HG03039 (cell line): ENCODE data around the gene FKBP11.
A peak's percentile ranks its signal among the peaks of the same experiment; 100 is the strongest.

ENCODE experiments used
- ATAC-seq: cut with Tn5 transposase; IDR thresholded peaks from one replicate; pipeline ENCODE4 v1.9.1; 2021; ENCODE audit warnings: mild to moderate bottlenecking, moderate library complexity; ENCODE audit not compliant: unreplicated experiment

Gene FKBP11

DNA sequence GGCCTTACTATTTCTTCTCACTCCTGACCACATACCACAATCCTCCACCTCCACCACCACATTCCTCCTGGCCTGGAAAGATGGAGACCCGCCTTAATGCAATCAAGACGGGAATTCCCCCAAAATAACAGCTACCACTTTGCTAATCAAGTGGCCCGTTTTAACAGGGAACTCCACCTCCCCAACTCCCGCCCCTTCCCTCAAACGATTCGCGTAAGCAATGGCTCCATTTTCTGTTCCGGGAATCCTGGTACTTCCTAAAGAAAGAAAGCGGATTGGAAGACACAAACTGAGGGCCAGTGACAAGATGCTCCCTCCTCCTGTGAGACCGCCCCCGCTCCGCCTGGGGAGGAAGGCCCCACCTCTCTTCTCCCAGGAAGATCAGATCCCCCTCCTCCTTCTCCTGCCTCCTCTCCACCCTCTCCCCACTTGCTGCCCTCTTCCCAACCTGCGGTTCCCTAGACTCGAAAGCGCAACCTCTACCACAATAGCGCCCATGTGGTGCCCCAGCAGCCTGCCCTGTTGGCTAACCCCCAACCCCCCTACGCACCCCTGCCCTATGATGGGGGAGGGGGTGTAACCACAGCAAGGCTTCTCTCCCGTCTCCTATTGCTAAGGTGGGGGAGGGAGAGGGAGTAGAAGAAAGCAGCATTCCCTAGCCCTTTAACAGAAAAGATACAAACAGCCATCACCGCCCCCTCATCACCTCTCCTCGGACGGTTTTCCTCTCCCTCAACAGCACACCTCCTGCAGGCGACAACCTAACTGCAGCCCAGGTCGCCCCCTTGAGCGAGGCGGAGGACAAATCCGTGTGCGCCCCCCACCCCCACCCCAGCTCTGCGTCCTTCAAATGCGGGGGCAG, 31.2 kb upstream of the FKBP11 start:
- peak; percentile 10 for ATAC-seq

- ATAC-seq = no peak
Measured at GRCh38 chr12:48954841-48955501, 29.7 kb upstream of the FKBP11 start.

- no peak for ATAC-seq
Measured at GRCh38 chr12:48954061-48954460, 28.8 kb upstream of the FKBP11 start.

GRCh38 chr12:48952691-48953090, 27.4 kb upstream of the FKBP11 start:
- ATAC-seq = no peak

DNA sequence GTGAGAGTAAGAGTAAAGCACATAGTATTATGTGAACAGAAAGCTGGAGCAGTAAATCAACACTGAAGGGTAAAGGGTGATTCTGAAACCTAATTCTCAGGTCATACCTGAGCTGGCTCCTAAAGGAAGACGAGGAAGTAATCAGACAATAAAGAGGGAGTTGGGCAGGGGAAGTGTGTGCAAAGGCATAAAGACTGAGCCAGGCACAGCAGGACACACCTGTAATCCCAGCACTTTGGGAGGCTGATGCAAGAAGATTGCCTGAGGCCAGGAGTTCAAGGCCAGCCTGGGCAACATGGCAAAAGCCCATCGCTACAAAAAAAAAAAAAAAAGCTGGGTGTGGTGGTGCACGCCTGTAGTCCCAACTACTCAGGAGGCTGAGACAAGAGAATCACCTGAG, 22.4 kb upstream of the FKBP11 start:
- no peak for ATAC-seq

- ATAC-seq = no peak
Measured at GRCh38 chr12:48946943-48947342, 21.7 kb upstream of the FKBP11 start.

DNA sequence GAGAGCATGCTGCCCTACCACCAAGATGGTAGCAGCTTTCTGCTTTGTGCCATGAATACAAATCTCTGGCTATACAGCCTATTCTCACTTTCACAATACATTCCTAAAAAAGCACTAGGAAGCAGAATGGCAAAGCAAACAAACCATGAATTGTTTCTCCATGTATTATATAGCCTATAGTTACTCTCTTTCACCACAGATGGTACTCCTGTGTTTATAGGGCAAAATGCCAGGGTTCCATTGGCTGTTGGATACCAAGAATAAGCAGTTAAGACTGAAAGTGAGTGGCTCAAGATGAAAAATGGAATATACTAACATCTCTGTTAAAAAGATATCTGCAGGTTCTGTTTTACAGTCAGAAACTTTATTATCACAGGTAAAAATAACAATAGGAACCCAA, 20.9 kb upstream of the FKBP11 start:
- no peak for ATAC-seq

GRCh38 chr12:48943221-48943620, 17.9 kb upstream of the FKBP11 start:
- no peak for ATAC-seq

DNA sequence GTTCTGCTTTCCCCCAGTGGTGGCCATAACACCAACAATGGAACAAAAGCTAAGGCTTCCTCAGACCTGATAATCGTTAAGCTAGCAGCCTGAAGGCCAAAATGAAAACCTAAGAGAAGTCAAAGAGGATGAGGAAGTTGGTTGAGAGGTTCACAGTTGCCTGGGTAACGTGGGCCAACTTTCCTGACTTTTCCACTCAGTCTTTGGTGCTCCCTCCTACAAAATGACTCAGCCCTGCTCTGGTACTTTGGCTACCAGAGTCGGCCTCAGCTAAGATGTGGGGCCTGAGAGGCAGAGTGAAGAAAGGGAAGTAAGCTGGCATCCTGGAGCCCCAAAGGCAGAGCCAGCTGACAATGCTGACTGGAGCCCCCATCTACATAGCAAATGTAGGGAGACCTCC, 14.9 kb upstream of the FKBP11 start:
- ATAC-seq = no peak

DNA sequence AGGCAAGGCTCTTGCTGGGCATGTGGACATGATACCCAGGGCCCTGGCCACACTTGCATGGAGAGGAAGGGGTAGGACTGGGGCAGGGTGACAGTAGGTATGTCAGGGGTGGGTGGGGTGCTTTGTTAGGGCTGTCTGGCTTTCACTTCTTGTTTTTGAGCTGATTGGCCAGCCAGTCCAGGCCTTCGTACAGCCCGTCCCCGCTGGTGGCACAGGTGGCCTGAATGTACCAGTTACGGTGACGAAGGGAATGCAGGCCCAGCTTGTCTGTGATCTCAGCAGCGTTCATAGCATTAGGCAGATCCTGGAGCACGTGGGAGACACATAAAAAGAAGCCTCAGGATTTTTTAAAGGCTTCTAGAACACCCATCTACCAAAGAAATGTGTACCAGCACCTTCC, 13.5 kb upstream of the FKBP11 start:
- no peak for ATAC-seq

DNA sequence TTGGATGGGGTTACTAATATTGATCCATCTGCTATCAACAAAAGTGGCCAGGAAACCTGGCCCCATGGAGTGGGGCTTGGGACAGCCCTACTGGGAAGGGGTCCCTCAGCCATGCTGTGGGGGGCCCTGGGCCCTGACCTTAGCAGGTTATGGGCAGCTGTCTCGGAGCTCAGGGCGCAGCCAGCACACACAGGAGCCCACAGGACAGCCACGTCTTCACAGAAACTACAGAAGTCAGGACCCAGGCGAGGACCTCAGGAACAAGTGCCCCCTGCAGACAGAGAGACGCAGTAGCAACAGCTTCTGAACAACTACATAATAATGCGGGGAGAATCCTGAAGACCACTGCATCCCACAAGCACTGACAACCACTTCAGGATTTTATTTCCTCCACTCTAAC, 11.9 kb upstream of the FKBP11 start:
- ATAC-seq = no peak

- ATAC-seq = no peak
Measured at GRCh38 chr12:48936379-48936979, 11.2 kb upstream of the FKBP11 start.

DNA sequence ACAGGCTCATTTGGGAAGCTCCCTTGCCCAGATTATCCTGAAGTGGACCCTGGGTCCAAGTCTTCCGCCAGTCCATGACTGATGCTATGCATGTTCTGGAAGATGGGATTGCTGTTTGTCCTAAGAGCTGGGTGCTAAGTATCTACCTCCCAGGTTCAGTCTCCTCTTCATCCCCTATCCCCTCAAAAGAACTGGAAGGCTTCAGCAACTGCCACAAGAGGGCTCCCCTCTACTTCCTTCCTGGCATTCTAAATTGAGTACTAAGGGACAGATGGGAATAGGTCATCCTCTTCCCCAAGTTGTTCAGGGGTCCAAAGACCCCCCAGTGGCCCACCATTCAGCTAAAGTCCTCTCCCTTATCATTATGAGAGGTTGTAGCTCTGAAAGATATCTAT, 9.0 kb upstream of the FKBP11 start:
- ATAC-seq = no peak

- ATAC-seq = no peak
Measured at GRCh38 chr12:48933664-48934311, 8.5 kb upstream of the FKBP11 start.

DNA sequence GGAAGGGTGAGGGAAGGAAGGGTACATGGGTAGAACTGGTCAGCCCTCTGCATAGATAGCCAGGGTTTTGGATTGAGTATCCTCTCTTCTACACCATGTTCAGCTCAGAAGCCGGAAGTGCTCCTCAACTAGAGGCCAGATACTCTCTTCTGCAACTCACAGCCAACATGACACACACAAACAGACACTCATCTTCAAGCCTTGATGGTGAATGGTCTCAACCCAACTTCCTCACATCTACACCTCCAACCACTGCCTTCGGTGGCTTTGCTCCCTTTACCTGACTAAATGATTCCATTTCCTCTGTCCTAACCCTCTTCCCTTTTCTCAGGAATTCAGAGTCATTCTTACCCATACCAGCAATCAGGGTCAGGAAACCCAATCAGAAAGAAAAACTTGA, 7.6 kb upstream of the FKBP11 start:
- no peak for ATAC-seq

GRCh38 chr12:48930475-48930874, 5.2 kb upstream of the FKBP11 start:
- no peak for ATAC-seq

GRCh38 chr12:48929551-48929950, 4.3 kb upstream of the FKBP11 start:
- ATAC-seq = no peak

- ATAC-seq = no peak
Measured at GRCh38 chr12:48927261-48927660, 2.0 kb upstream of the FKBP11 start.

- peak; percentile 69 for ATAC-seq
Measured at GRCh38 chr12:48924617-48925303, 532 bp downstream of the FKBP11 start.

DNA sequence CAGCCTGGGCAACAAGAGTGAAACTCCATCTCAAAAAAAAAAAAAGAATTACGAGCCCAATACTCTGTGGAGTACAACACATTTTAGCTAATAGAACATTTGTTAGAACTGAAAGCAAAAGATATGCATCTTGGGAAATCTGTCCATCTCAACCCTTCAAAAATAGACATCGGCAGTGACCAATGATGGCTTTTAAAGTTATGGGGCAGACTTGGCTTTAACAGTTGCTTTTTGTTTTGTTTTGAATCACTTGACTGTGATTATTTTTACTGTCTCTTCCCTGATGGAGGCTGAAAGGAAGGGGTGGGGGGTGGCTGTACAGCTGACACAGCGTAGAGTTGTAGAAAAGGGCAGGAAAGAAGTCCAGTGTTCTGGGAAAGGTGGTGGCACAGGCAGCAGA, 2.2 kb downstream of the FKBP11 start:
- no peak for ATAC-seq
